HEK293 (cell line): ENCODE measurements around the gene VAPA.
A peak's percentile ranks its signal among the peaks of the same experiment; 100 is the strongest.

Experiments used
- CTCF ChIA-PET: fragments of 350-600 bp; formaldehyde crosslinking; extraction: SDS; loops from one replicate; lab custom pipeline; 2021; ENCODE audit warnings: antibody characterized with exemption; lab: Yijun Ruan, JAX
- POLR2A ChIA-PET: fragments of 300-600 bp; formaldehyde crosslinking; extraction: SDS; loops from one replicate; lab custom pipeline; 2020; ENCODE audit warnings: antibody characterized with exemption, inconsistent platforms; lab: Yijun Ruan, JAX
- H3K27ac ChIP-seq: fragments of 200-500 bp; sonication (Bioruptor generic); 2 replicates; pipeline ENCODE4 v1.5.1; 2014; ENCODE audit warnings: low read depth, low read length, control low read depth, inconsistent platforms; ENCODE audit errors: extremely low read depth
- H3K36me3 ChIP-seq, 2 experiments: fragments of 200-500 bp in 1 of 2; sonication (Bioruptor generic) in 1 of 2; 1 replicate in 1 of 2; 2 replicates in 1 of 2; pipeline ENCODE4 v1.5.1; 2014 to 2017; ENCODE audit warnings: inconsistent platforms in 2 of 2, low read length in 2 of 2; ENCODE audit not compliant: control insufficient read depth in 2 of 2, insufficient read depth in 1 of 2
- H3K4me1 ChIP-seq: fragments of 200-500 bp; sonication (Bioruptor generic); 2 replicates; pipeline ENCODE4 v1.5.1; 2014; ENCODE audit warnings: mild to moderate bottlenecking, low read length, inconsistent platforms; ENCODE audit not compliant: control insufficient read depth, insufficient read depth
- H3K4me3 ChIP-seq: 2 replicates; pipeline ENCODE4 v1.5.1; 2011; ENCODE audit warnings: low read depth, mild to moderate bottlenecking, control low read depth, low read length, moderate library complexity
- H3K9me3 ChIP-seq: fragments of 200-500 bp; sonication (Bioruptor generic); 2 replicates; pipeline ENCODE4 v1.5.1; 2014; ENCODE audit warnings: low read depth, low read length, inconsistent platforms; ENCODE audit not compliant: control insufficient read depth, insufficient read depth
- MZF1 ChIP-seq: fragments of 450-650 bp; formaldehyde crosslinking; IDR thresholded peaks from 2 replicates; pipeline ENCODE4 v1.5.1; 2017; ENCODE audit warnings: missing biosample characterization, missing genetic modification characterization, borderline replicate concordance
- OSR2 ChIP-seq: fragments of 450-650 bp; formaldehyde crosslinking; IDR thresholded peaks from 2 replicates; pipeline ENCODE4 v1.5.1; 2016; ENCODE audit warnings: missing biosample characterization, missing genetic modification characterization
- PATZ1 ChIP-seq: fragments of 450-650 bp; formaldehyde crosslinking; IDR thresholded peaks from 2 replicates; pipeline ENCODE4 v1.5.1; 2016; ENCODE audit warnings: missing biosample characterization, missing genetic modification characterization
- REPIN1 ChIP-seq: fragments of 450-650 bp; formaldehyde crosslinking; IDR thresholded peaks from 2 replicates; pipeline ENCODE4 v1.5.1; 2017; ENCODE audit warnings: missing biosample characterization, missing genetic modification characterization, low read depth
- ZBTB21 ChIP-seq: fragments of 450-650 bp; formaldehyde crosslinking; IDR thresholded peaks from 2 replicates; pipeline ENCODE4 v1.5.1; 2017; ENCODE audit warnings: missing biosample characterization, missing genetic modification characterization
- ZNF140 ChIP-seq: fragments of 450-650 bp; formaldehyde crosslinking; IDR thresholded peaks from 2 replicates; pipeline ENCODE4 v1.5.1; 2016; ENCODE audit warnings: missing biosample characterization, missing genetic modification characterization
- ZNF2 ChIP-seq: fragments of 450-650 bp; formaldehyde crosslinking; IDR thresholded peaks from 2 replicates; pipeline ENCODE4 v1.5.1; 2016; ENCODE audit warnings: missing biosample characterization, missing genetic modification characterization
- ZNF280D ChIP-seq: fragments of 450-650 bp; formaldehyde crosslinking; IDR thresholded peaks from 2 replicates; pipeline ENCODE4 v1.5.1; 2016; ENCODE audit warnings: missing biosample characterization, missing genetic modification characterization
- ZNF350 ChIP-seq: fragments of 450-650 bp; formaldehyde crosslinking; IDR thresholded peaks from 2 replicates; pipeline ENCODE4 v1.5.0; 2017; ENCODE audit warnings: missing biosample characterization, mild to moderate bottlenecking, missing genetic modification characterization
- ZNF394 ChIP-seq: fragments of 450-650 bp; formaldehyde crosslinking; IDR thresholded peaks from 2 replicates; pipeline ENCODE4 v1.5.1; 2016; ENCODE audit warnings: missing biosample characterization, missing genetic modification characterization, mild to moderate bottlenecking, moderate library complexity, borderline replicate concordance
- ZNF423 ChIP-seq: fragments of 450-650 bp; formaldehyde crosslinking; IDR thresholded peaks from 2 replicates; pipeline ENCODE4 v1.5.1; 2016; ENCODE audit warnings: missing biosample characterization, missing genetic modification characterization
- ZNF514 ChIP-seq: fragments of 450-650 bp; formaldehyde crosslinking; IDR thresholded peaks from 2 replicates; pipeline ENCODE4 v1.5.1; 2016; ENCODE audit warnings: missing biosample characterization, missing genetic modification characterization
- ZNF560 ChIP-seq: fragments of 450-650 bp; formaldehyde crosslinking; IDR thresholded peaks from 2 replicates; pipeline ENCODE4 v1.5.1; 2017; ENCODE audit warnings: missing biosample characterization, missing genetic modification characterization, borderline replicate concordance
- ZNF626 ChIP-seq: fragments of 450-650 bp; sonication (Bioruptor Pico); formaldehyde crosslinking; IDR thresholded peaks from 2 replicates; pipeline ENCODE4 v1.5.1; 2018; ENCODE audit warnings: missing biosample characterization, missing genetic modification characterization, inconsistent platforms
- ZNF660 ChIP-seq: fragments of 450-650 bp; IDR thresholded peaks from 2 replicates; pipeline ENCODE4 v1.5.1; 2018; ENCODE audit warnings: missing biosample characterization, mild to moderate bottlenecking, missing genetic modification characterization
- ZNF664 ChIP-seq: fragments of 450-650 bp; formaldehyde crosslinking; IDR thresholded peaks from 2 replicates; pipeline ENCODE4 v1.5.1; 2016; ENCODE audit warnings: missing biosample characterization, missing genetic modification characterization
- ZSCAN23 ChIP-seq: fragments of 450-650 bp; formaldehyde crosslinking; IDR thresholded peaks from 2 replicates; pipeline ENCODE4 v1.5.1; 2016; ENCODE audit warnings: missing biosample characterization, missing genetic modification characterization
- TF ChIP-seq, protein P1 (sequence below): fragments of 450-650 bp; formaldehyde crosslinking; IDR thresholded peaks from 2 replicates; pipeline ENCODE4 v1.5.1; 2016; ENCODE audit warnings: missing biosample characterization, missing genetic modification characterization
- TF ChIP-seq, protein P2 (sequence below): fragments of 450-650 bp; formaldehyde crosslinking; IDR thresholded peaks from 2 replicates; pipeline ENCODE4 v1.5.1; 2016; ENCODE audit warnings: missing biosample characterization, missing genetic modification characterization

VAPA gene

GRCh38 chr18:9878783-9879242 lies 35.0 kb upstream of the VAPA start:
- Histone ChIP-seq H3K9me3 (no peaks in the 10 kb centered on the region), H3K4me3 (no peak overlapping the region), H3K36me3 (no peaks in the 10 kb centered on the region), H3K4me1 (no peaks in the 10 kb centered on the region), H3K27ac (no peak overlapping the region)
- ChIA-PET POLR2A (interaction anchor here (0.6 kb wide), 2 partner anchors 34 to 313 kb away, joined by 4 to 8 read pairs; no protein-coding TSS in a partner anchor), CTCF (no interaction called here)
- TF ChIP-seq ZNF394 (tag by site-specific recombination), result no peak
- TF ChIP-seq, protein P1, sequence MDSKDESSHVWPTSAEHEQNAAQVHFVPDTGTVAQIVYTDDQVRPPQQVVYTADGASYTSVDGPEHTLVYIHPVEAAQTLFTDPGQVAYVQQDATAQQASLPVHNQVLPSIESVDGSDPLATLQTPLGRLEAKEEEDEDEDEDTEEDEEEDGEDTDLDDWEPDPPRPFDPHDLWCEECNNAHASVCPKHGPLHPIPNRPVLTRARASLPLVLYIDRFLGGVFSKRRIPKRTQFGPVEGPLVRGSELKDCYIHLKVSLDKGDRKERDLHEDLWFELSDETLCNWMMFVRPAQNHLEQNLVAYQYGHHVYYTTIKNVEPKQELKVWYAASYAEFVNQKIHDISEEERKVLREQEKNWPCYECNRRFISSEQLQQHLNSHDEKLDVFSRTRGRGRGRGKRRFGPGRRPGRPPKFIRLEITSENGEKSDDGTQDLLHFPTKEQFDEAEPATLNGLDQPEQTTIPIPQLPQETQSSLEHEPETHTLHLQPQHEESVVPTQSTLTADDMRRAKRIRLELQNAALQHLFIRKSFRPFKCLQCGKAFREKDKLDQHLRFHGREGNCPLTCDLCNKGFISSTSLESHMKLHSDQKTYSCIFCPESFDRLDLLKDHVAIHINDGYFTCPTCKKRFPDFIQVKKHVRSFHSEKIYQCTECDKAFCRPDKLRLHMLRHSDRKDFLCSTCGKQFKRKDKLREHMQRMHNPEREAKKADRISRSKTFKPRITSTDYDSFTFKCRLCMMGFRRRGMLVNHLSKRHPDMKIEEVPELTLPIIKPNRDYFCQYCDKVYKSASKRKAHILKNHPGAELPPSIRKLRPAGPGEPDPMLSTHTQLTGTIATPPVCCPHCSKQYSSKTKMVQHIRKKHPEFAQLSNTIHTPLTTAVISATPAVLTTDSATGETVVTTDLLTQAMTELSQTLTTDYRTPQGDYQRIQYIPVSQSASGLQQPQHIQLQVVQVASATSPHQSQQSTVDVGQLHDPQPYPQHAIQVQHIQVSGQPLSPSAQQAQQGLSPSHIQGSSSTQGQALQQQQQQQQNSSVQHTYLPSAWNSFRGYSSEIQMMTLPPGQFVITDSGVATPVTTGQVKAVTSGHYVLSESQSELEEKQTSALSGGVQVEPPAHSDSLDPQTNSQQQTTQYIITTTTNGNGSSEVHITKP (tag by site-specific recombination), result 0 out of 2 replicates have a peak, but pooled peaks have one; percentile 21

- ChIA-PET CTCF (no interaction called here), POLR2A (no interaction called here)
- Histone ChIP-seq H3K4me1 (no peaks in the 10 kb centered on the region), H3K4me3 (no peak overlapping the region), H3K9me3 (no peaks in the 10 kb centered on the region), H3K36me3 (no peaks in the 10 kb centered on the region), H3K27ac (no peak overlapping the region)
- no peak for TF ChIP-seq PATZ1 (tag by site-specific recombination)
- no peak for TF ChIP-seq ZNF2
- TF ChIP-seq ZNF560 (tag by site-specific recombination), result no peak
- TF ChIP-seq ZNF423, result no peak
- TF ChIP-seq REPIN1 (tag by site-specific recombination), result no peak
- TF ChIP-seq ZBTB21 (tag by site-specific recombination), result no peak
- no peak for TF ChIP-seq OSR2
- no peak for TF ChIP-seq ZNF140 (tag by site-specific recombination)
- no peak for TF ChIP-seq ZNF394 (tag by site-specific recombination)
- TF ChIP-seq ZNF664 (tag by site-specific recombination), result no peak
- TF ChIP-seq ZNF660 (tag by site-specific recombination), result no peak
- no peak for TF ChIP-seq ZNF350 (tag by site-specific recombination)
- no peak for TF ChIP-seq ZSCAN23 (tag by site-specific recombination)
Observed at GRCh38 chr18:9884090-9884489, 29.7 kb upstream of the VAPA start.

- CTCF ChIA-PET, result no interaction called here
- Histone ChIP-seq H3K4me3 (no peak overlapping the region), H3K4me1 (no peaks in the 10 kb centered on the region), H3K9me3 (no peaks in the 10 kb centered on the region), H3K27ac (no peak overlapping the region), H3K36me3 (no peaks in the 10 kb centered on the region)
- POLR2A ChIA-PET, result no interaction called here
- TF ChIP-seq, protein P2, sequence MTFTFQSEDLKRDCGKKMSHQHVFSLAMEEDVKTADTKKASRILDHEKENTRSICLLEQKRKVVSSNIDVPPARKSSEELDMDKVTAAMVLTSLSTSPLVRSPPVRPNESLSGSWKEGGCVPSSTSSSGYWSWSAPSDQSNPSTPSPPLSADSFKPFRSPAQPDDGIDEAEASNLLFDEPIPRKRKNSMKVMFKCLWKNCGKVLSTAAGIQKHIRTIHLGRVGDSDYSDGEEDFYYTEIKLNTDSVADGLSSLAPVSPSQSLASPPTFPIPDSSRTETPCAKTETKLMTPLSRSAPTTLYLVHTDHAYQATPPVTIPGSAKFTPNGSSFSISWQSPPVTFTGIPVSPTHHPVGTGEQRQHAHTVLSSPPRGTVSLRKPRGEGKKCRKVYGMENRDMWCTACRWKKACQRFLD (tag by site-specific recombination), result no peak
- no peak for TF ChIP-seq ZNF514 (tag by site-specific recombination)
- TF ChIP-seq ZNF280D, result no peak
- TF ChIP-seq MZF1 (tag by site-specific recombination), result no peak
- no peak for TF ChIP-seq ZNF626 (tag by site-specific recombination)
Observed at GRCh38 chr18:9884532-9885140, 29.2 kb upstream of the VAPA start.
